ENCODE measurements around the gene ATXN7L1.
A peak's percentile ranks its signal among the peaks of the same experiment; 100 is the strongest.

Gene ATXN7L1

DNA sequence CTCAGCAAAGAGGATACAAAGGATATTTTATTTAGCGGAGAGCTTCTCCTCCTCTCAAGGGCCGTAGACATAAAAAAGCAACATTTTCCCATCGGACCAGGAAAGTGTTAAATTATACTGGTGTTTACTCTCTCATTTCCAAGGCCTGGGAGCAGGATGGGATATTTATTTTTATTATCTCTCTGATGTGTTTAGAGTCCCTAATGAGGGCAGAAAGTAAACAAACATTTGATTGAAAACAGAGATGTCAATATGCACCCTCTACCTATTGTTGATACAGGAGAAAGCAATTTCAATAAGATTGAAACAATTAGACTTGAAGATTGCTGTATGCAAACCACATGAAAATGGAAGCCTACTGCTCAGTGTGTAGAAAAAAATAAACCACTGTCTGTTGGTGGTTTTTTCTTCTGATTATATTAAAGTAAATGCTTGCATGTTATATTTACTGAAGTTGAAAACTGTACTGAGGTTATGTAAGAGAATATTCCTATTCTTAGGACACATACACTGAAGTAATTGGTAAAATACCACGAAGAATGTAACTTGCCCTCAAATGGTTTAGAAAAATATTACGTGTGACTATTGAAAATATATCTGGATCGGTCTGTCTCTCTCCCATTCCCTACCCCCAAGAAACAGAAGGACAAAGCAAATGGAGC lies 59.3 kb downstream of the ATXN7L1 start:
- no peaks in the 10 kb centered on the region for H4K20me1 ChIP-seq (ENCODE audit: insufficient read depth, low read length)
- no peak overlapping the region for H3K27ac ChIP-seq (ENCODE audit: low read length)
- H3K9ac ChIP-seq (ENCODE audit: low read length), result no peak overlapping the region
- no peaks in the 10 kb centered on the region for H3K36me3 ChIP-seq (replicated peaks; ENCODE audit: low read depth, low read length)
- H3K79me2 ChIP-seq (ENCODE audit: low read length), result no peaks in the 10 kb centered on the region
- H3K4me2 ChIP-seq (ENCODE audit: low read length), result no peak overlapping the region
- H3K4me3 ChIP-seq (ENCODE audit: low read length), result no peak overlapping the region
- TF ChIP-seq, protein P1, sequence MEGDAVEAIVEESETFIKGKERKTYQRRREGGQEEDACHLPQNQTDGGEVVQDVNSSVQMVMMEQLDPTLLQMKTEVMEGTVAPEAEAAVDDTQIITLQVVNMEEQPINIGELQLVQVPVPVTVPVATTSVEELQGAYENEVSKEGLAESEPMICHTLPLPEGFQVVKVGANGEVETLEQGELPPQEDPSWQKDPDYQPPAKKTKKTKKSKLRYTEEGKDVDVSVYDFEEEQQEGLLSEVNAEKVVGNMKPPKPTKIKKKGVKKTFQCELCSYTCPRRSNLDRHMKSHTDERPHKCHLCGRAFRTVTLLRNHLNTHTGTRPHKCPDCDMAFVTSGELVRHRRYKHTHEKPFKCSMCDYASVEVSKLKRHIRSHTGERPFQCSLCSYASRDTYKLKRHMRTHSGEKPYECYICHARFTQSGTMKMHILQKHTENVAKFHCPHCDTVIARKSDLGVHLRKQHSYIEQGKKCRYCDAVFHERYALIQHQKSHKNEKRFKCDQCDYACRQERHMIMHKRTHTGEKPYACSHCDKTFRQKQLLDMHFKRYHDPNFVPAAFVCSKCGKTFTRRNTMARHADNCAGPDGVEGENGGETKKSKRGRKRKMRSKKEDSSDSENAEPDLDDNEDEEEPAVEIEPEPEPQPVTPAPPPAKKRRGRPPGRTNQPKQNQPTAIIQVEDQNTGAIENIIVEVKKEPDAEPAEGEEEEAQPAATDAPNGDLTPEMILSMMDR (IDR thresholded peaks at IDR 0.05; ENCODE audit: low read depth, low read length), result no peak
- no peak for TF ChIP-seq EZH2phosphoT487 (IDR thresholded peaks at IDR 0.05; ENCODE audit: low read depth)
- no peaks in the 10 kb centered on the region for H3K9me3 ChIP-seq (ENCODE audit: insufficient read depth, low read length)
- peaks cover 23% of the 10 kb centered on the region for H3K4me1 ChIP-seq (ENCODE audit: low read length)
- H2AFZ ChIP-seq (ENCODE audit: low read depth, low read length), result no peak overlapping the region
- peaks cover 46% of the 10 kb centered on the region for H3K27me3 ChIP-seq (ENCODE audit: low read depth, low read length)

DNA sequence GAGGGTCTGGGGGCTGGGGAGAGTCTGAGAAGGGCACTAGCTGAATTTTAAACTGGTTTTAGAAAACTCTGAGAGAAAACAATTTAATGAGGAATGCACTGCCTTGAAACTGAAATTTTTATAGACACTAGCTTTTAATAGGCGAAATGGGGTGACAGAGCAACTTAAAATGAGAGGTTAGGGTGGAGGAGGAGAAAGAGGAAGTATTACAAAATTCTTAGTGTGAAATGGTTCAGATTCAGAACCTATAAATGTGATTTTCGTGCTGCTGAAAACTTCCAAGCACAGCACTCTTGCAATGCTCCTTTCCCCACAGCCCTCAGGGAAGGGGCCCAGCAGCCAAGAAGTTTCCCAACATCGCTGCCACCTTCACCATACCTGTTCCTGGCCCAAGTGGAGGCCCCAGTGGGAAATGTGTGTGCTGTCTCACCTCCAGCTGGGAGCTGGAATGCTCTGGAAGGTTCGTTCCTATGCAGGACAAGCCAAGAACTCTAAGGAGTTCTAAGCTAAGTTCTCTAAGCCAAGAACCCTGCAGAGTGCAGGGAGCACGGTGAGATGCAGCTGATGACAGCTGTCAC lies 60.0 kb downstream of the ATXN7L1 start:
- Histone ChIP-seq H3K27me3 (ENCODE audit: low read depth, low read length) (peaks cover 45% of the 10 kb centered on the region), H3K4me1 (ENCODE audit: low read length) (peaks cover 23% of the 10 kb centered on the region), H4K20me1 (ENCODE audit: insufficient read depth, low read length) (no peaks in the 10 kb centered on the region), H3K4me2 (ENCODE audit: low read length) (peak overlapping the region; percentile 18), H3K27ac (ENCODE audit: low read length) (no peak overlapping the region), H3K79me2 (ENCODE audit: low read length) (no peaks in the 10 kb centered on the region), H2AFZ (ENCODE audit: low read depth, low read length) (no peak overlapping the region), H3K36me3 (replicated peaks; ENCODE audit: low read depth, low read length) (no peaks in the 10 kb centered on the region), H3K4me3 (ENCODE audit: low read length) (no peak overlapping the region), H3K9ac (ENCODE audit: low read length) (no peak overlapping the region), H3K9me3 (ENCODE audit: insufficient read depth, low read length) (no peaks in the 10 kb centered on the region)
- no peak for TF ChIP-seq EZH2phosphoT487 (IDR thresholded peaks at IDR 0.05; ENCODE audit: low read depth)
- TF ChIP-seq, protein P1 (IDR thresholded peaks at IDR 0.05; ENCODE audit: low read depth, low read length), result no peak

DNA sequence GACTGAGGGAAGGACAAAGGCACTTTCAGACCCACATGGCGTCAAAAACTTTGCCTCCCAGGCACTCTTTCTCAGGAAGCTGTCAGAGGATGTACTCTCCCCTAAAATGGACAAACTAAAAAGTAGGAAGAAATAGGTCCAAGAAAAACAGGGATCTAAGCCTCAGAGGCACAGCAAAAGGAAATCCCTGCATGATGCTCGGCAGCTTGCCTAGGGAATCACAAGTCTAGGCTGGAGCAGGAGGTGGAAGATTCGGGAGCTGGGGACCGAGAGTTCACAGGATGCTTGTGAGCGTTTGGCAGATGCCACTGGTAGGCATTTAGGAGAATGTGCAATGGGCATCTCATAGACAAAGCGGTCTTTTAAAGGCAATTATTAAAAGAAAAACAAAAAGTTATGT lies 60.8 kb downstream of the ATXN7L1 start:
- H4K20me1 ChIP-seq (ENCODE audit: insufficient read depth, low read length), result no peaks in the 10 kb centered on the region
- peaks cover 51% of the 10 kb centered on the region for H3K27me3 ChIP-seq (ENCODE audit: low read depth, low read length)
- H3K9ac ChIP-seq (ENCODE audit: low read length), result no peak overlapping the region
- no peak overlapping the region for H3K4me3 ChIP-seq (ENCODE audit: low read length)
- peaks cover 26% of the 10 kb centered on the region for H3K4me1 ChIP-seq (ENCODE audit: low read length)
- H3K79me2 ChIP-seq (ENCODE audit: low read length), result no peaks in the 10 kb centered on the region
- no peaks in the 10 kb centered on the region for H3K9me3 ChIP-seq (ENCODE audit: insufficient read depth, low read length)
- TF ChIP-seq EZH2phosphoT487 (IDR thresholded peaks at IDR 0.05; ENCODE audit: low read depth), result no peak
- TF ChIP-seq, protein P1 (IDR thresholded peaks at IDR 0.05; ENCODE audit: low read depth, low read length), result no peak
- no peak overlapping the region for H3K27ac ChIP-seq (ENCODE audit: low read length)
- H2AFZ ChIP-seq (ENCODE audit: low read depth, low read length), result no peak overlapping the region
- H3K4me2 ChIP-seq (ENCODE audit: low read length), result 0 out of 2 replicates have a peak overlapping the region, but pooled peaks have one; percentile 2
- no peaks in the 10 kb centered on the region for H3K36me3 ChIP-seq (replicated peaks; ENCODE audit: low read depth, low read length)

DNA sequence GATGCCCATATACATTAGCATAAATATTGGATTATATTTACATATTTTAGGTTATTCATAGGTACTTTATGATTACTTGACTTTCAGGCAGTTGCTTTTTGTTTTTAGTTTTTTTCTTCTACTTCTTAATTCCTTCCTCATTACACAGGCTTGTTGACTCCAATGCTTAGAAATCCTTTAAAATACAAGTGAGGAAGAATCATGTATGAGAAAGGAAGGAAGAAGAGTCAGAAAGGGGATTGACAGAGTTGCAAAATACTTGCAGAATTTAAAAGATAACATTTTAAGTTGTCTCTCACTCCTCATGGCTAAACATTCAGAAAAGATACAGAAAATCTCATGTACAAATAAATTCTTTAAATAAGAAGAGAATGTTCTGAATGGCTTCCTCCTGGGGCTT lies 61.9 kb downstream of the ATXN7L1 start:
- no peaks in the 10 kb centered on the region for H4K20me1 ChIP-seq (ENCODE audit: insufficient read depth, low read length)
- no peak overlapping the region for H3K4me2 ChIP-seq (ENCODE audit: low read length)
- H3K4me3 ChIP-seq (ENCODE audit: low read length), result no peak overlapping the region
- peaks cover 37% of the 10 kb centered on the region for H3K4me1 ChIP-seq (ENCODE audit: low read length)
- no peaks in the 10 kb centered on the region for H3K36me3 ChIP-seq (replicated peaks; ENCODE audit: low read depth, low read length)
- H3K9me3 ChIP-seq (ENCODE audit: insufficient read depth, low read length), result no peaks in the 10 kb centered on the region
- TF ChIP-seq, protein P1 (IDR thresholded peaks at IDR 0.05; ENCODE audit: low read depth, low read length), result no peak
- TF ChIP-seq EZH2phosphoT487 (IDR thresholded peaks at IDR 0.05; ENCODE audit: low read depth), result no peak
- no peak overlapping the region for H3K9ac ChIP-seq (ENCODE audit: low read length)
- no peak overlapping the region for H3K27ac ChIP-seq (ENCODE audit: low read length)
- H3K27me3 ChIP-seq (ENCODE audit: low read depth, low read length), result peaks cover 62% of the 10 kb centered on the region
- no peaks in the 10 kb centered on the region for H3K79me2 ChIP-seq (ENCODE audit: low read length)
- H2AFZ ChIP-seq (ENCODE audit: low read depth, low read length), result no peak overlapping the region

All from OCI-LY3 (cell line).